Activated CD4-positive, alpha-beta T cell treated with anti-CD3 and anti-CD28 coated beads, Interleukin-2, amount 10 ng/mL, durations not matched to agents 7 days and 5 days (primary cell): ENCODE measurements around the gene SLC16A2. TPM values are rescaled to one million over a fixed set of nuclear protein-coding genes. Genes with fewer than 3 reads are reported as not detected.
"Not testable (repeated sequence)": the region's sequence is repeated elsewhere in the genome, so short reads cannot be mapped to it uniquely, and the experiment has no call there.

Experiments used
- CTCF ChIA-PET: fragments of 350-600 bp; sonication (Branson Sonifier 250); formaldehyde crosslinking; loops from one replicate; lab custom pipeline; 2021; ENCODE audit warnings: antibody characterized with exemption; lab: Charles Lee
- POLR2A ChIA-PET: fragments of 350-600 bp; sonication (Branson Sonifier 250); formaldehyde crosslinking; loops from one replicate; lab custom pipeline; 2021; ENCODE audit warnings: antibody characterized with exemption; lab: Charles Lee
- DNase-seq: peaks from one replicate; pipeline ENCODE4 v3.0.0-alpha.2; 2020
- H3K27ac Mint-ChIP-seq: one replicate; pipeline ENCODE4 v1.8.0; 2021; ENCODE audit warnings: mild to moderate bottlenecking, moderate library complexity, mixed read lengths
- H3K27me3 Mint-ChIP-seq: one replicate; pipeline ENCODE4 v1.8.0; 2021; ENCODE audit warnings: mixed read lengths
- H3K36me3 Mint-ChIP-seq: one replicate; pipeline ENCODE4 v1.8.0; 2021; ENCODE audit warnings: low read depth, mixed read lengths
- H3K4me1 Mint-ChIP-seq: one replicate; pipeline ENCODE4 v1.8.0; 2021; ENCODE audit warnings: mixed read lengths
- H3K4me3 Mint-ChIP-seq: one replicate; pipeline ENCODE4 v1.8.0; 2021; ENCODE audit warnings: mild to moderate bottlenecking, moderate library complexity, mixed read lengths
- H3K9me3 Mint-ChIP-seq: one replicate; pipeline ENCODE4 v1.8.0; 2021; ENCODE audit warnings: mixed read lengths
- total RNA-seq, 2 experiments: library from RNA; stranded (reverse); gene quantifications; one replicate each; pipeline ENCODE4 v1.2.3, GENCODE V29; 2021

The SLC16A2 gene
- total RNA-seq, 2 experiments from 2014 or later = 0.12 TPM; not detected in 1

DNA sequence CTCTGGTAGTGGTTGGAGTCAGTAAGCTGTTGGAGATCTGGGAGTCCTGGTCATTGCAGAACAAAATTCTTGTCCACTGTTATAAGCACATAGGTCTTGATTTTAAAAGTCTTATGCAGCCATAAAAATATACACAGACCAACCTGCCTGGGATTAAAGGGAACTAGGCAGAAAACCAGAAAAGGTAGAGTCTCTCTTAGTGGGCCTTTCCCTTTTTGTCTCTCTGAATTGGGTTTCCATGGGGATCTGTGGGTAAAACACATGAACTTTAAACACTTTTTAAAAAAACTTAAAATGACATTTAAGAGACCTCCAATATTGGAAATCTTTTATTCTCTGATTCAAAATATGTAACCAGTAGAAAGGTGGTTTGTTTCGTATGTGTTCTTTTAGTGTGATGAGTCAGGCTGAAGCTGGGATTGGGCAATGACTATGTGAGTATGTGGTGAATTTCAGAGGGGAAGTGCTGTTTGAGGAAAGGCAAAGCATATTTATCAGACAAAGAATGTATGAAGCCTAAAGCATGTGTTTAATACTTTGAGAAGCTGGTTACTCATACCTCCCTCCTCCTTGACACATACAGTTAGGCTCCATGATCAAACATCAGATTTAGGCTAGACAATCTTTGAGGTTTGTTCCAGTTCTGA lies 29.6 kb downstream of the SLC16A2 start:
- no peaks in the 10 kb centered on the region for H3K27me3 Mint-ChIP-seq
- no peak overlapping the region for H3K27ac Mint-ChIP-seq
- no peak for DNase-seq
- H3K4me1 Mint-ChIP-seq = no peaks in the 10 kb centered on the region
- CTCF ChIA-PET = no interaction called here
- POLR2A ChIA-PET = no interaction called here
- no peaks in the 10 kb centered on the region for H3K9me3 Mint-ChIP-seq
- H3K4me3 Mint-ChIP-seq = no peak overlapping the region
- no peaks in the 10 kb centered on the region for H3K36me3 Mint-ChIP-seq

DNA sequence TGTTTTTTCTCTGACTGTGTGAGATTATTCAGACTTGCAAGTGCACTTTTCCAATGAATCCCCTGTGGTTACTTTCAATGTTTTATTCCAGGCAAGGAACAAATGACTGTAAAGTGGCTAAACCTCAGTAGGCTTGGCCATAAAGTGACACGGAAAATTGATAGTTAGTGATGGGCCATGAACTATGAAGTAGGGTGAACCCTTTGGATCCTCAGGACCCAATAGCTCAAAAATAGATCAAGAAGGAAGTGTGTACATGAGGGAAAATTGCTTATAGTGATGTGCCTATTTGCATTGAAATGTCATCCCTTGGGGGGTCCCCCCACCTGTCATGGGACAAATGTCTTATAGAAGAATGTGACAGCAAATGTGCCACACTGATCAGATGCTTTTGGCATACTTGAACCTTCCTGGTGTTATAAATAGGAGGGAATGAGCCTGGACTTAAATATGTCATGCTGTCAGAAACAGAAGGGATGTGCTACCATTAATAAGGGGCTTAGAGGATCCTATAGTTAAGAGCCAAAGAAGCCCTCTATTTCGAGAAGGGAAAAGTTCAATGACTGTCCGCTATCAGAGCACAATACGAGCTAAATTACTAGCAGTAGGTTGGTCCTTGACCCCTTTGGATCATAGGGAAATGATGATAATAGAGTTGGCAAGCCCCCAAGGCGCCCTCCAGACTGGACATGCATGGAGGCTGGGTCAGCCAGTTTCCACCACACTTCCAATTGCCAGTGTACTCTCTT lies 30.3 kb downstream of the SLC16A2 start:
- Mint-ChIP-seq H3K4me1 (no peaks in the 10 kb centered on the region), H3K27me3 (no peaks in the 10 kb centered on the region), H3K9me3 (no peaks in the 10 kb centered on the region), H3K27ac (no peak overlapping the region), H3K4me3 (no peak overlapping the region), H3K36me3 (no peaks in the 10 kb centered on the region)
- CTCF ChIA-PET = no interaction called here
- POLR2A ChIA-PET = no interaction called here
- DNase-seq = no peak

DNA sequence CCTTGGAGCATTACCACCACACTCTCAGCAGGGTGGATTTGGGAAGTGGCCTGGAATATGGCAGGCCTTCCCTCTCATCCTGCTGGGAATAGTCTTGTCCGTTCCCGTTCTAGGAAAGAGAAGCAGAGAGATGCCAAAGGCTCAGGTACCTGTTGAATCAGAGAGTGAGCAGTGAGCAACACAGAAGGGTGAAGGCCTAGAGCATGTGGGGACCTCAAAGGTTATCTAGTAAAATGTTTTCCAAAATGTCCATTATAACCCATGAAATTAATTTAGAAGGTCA lies 30.8 kb downstream of the SLC16A2 start:
- CTCF ChIA-PET = no interaction called here
- Mint-ChIP-seq H3K4me3 (no peak overlapping the region), H3K4me1 (no peaks in the 10 kb centered on the region), H3K27ac (no peak overlapping the region), H3K36me3 (no peaks in the 10 kb centered on the region), H3K27me3 (no peaks in the 10 kb centered on the region), H3K9me3 (no peaks in the 10 kb centered on the region)
- DNase-seq = no peak
- POLR2A ChIA-PET = no interaction called here

DNA sequence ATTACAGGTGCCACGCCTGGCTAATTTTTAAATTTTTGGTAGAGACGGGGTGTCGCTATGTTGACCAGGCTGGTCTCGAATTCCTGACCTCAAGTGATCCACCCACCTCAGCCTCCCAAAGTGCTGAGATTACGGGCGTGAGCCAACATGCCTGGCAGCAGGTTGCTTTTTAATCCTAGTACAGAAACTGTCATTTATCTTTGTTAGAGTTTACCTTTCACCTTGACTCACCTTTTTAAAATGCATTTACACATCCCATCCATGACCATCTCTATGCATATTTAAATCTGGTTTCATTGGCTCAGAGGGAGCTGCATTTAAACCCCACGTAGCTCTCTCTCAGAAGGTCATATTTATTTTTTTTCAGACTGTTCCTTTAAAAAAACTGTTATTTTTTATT lies 31.9 kb downstream of the SLC16A2 start:
- CTCF ChIA-PET = no interaction called here
- Mint-ChIP-seq H3K4me1 (no peaks in the 10 kb centered on the region), H3K27ac (no peak overlapping the region), H3K27me3 (no peaks in the 10 kb centered on the region), H3K4me3 (no peak overlapping the region), H3K9me3 (no peaks in the 10 kb centered on the region), H3K36me3 (no peaks in the 10 kb centered on the region)
- POLR2A ChIA-PET = no interaction called here
- no peak for DNase-seq

DNA sequence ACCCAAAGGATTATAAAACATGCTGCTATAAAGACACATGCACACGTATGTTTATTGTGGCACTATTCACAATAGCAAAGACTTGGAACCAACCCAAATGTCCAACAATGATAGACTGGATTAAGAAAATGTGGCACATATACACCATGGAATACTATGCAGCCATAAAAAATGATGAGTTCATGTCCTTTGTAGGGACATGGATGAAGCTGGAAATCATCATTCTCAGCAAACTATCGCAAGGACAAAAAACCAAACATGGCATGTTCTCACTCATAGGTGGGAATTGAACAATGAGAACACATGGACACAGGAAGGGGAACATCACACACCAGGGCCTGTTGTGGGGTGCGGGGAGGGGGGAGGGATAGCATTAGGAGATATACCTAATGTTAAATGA lies 32.9 kb downstream of the SLC16A2 start:
- DNase-seq, CTCF ChIA-PET, H3K4me1 Mint-ChIP-seq, H3K36me3 Mint-ChIP-seq, H3K4me3 Mint-ChIP-seq, H3K27me3 Mint-ChIP-seq, POLR2A ChIA-PET, H3K27ac Mint-ChIP-seq, H3K9me3 Mint-ChIP-seq: not testable (repeated sequence)

DNA sequence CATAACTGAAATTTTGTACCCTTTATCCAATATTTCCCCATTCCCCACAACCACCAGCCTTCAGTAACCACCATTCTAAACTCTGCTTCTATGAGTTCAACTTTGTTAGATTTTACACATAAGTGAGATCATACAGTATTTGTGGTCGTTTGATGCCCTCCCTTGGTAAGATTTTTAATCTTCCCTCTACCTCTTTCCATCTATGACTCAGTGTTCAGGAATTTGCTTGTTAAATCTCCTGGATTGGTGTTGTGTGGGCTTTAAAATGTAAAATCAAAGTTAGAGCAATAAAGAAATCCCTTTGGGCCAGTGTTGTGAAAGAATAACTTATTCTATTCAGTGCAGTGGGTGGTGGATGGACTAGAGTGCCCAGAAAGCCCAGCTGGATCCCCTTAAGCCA lies 37.4 kb downstream of the SLC16A2 start:
- no peak overlapping the region for H3K4me3 Mint-ChIP-seq
- H3K27ac Mint-ChIP-seq = no peak overlapping the region
- ChIA-PET POLR2A (no interaction called here), CTCF (no interaction called here)
- H3K9me3 Mint-ChIP-seq = no peaks in the 10 kb centered on the region
- H3K27me3 Mint-ChIP-seq = no peaks in the 10 kb centered on the region
- no peak for DNase-seq
- no peaks in the 10 kb centered on the region for H3K4me1 Mint-ChIP-seq
- no peaks in the 10 kb centered on the region for H3K36me3 Mint-ChIP-seq

DNA sequence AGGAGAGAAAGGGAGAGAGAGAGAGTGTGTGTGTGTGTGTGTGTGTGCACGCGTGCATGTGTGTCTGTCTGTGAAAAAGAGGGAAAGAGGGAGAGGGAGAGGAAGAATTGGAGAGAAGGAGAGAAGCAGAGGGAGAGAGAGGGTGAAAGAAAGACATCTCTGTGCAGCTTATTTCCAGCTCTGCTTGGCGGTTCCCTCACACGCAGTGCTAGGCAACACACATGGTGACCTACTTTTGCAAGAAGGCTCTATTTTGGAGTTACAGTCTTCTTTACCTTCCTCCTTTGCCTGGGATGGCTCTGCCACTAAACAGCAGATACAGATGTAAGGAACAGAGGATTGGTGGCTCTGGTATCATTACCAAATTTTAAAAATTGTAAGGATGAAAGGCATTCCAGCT lies 40.1 kb downstream of the SLC16A2 start:
- Mint-ChIP-seq H3K9me3 (no peaks in the 10 kb centered on the region), H3K27ac (no peak overlapping the region), H3K27me3 (no peaks in the 10 kb centered on the region), H3K4me3 (no peak overlapping the region), H3K4me1 (no peaks in the 10 kb centered on the region), H3K36me3 (no peaks in the 10 kb centered on the region)
- POLR2A ChIA-PET = no interaction called here
- no peak for DNase-seq
- CTCF ChIA-PET = no interaction called here

DNA sequence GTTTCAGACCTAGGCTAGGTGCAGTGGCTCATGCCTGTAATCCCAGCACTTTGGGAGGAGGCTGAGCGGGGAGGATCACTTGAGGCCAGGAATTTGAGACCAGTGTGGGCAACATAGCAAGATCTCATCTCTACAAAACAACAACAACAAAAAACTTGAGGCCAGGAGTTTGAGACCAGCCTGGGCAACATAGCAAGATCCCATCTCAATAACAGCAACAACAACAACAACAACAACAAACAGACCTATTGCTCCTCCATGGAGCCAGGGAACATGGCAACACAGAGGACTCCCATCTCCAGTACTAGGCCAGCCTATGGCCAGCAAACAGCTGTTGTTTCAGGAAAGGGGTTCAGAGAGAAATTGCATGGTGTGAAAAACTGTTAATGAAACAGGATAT lies 43.4 kb downstream of the SLC16A2 start:
- POLR2A ChIA-PET = no interaction called here
- Mint-ChIP-seq H3K27me3 (no peaks in the 10 kb centered on the region), H3K9me3 (no peaks in the 10 kb centered on the region), H3K4me1 (no peaks in the 10 kb centered on the region), H3K4me3 (no peak overlapping the region), H3K27ac (no peak overlapping the region), H3K36me3 (no peaks in the 10 kb centered on the region)
- CTCF ChIA-PET = no interaction called here
- no peak for DNase-seq

DNA sequence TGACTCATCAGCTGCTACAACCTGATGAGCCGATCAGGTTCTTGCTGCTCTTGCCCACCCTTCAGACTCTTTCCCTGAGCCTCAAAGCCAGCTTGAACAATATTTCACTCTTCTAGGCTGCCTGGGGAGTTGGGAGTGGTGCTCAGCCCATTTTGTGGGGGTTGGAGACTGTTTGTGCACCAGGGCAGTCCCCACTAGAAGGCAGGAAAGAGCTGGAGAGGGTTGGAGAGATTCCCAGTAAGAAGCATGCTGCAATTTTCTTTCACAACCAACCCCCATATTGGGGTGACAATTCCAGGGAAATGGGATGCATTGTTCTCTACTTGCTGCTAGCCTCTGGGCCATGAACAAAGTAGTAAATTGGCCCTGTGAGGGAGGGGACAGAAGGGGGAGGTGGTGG lies 44.1 kb downstream of the SLC16A2 start:
- ChIA-PET CTCF (no interaction called here), POLR2A (no interaction called here)
- Mint-ChIP-seq H3K4me1 (no peaks in the 10 kb centered on the region), H3K27me3 (no peaks in the 10 kb centered on the region), H3K27ac (no peak overlapping the region), H3K9me3 (no peaks in the 10 kb centered on the region), H3K4me3 (no peak overlapping the region), H3K36me3 (no peaks in the 10 kb centered on the region)
- no peak for DNase-seq

DNA sequence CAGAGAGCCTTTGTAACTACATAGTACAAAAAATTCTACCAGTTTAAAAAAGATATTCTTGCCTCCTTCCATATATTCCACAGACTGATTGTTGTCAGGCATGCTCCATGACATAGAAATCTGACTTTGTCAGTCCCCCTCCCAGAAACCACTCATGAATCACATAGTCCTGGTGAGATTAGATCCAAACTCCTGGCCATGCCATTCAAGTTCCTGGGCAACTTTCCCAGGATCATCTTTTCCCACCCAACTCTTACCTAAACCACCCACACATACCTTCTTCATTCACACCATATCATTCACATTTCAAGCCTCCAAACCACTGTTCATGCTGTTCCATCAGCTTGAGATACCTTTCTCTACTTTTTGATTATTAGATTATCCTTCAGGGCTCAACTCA lies 46.4 kb downstream of the SLC16A2 start:
- ChIA-PET CTCF (no interaction called here), POLR2A (no interaction called here)
- no peak for DNase-seq
- Mint-ChIP-seq H3K36me3 (no peaks in the 10 kb centered on the region), H3K27me3 (no peaks in the 10 kb centered on the region), H3K9me3 (no peaks in the 10 kb centered on the region), H3K4me3 (no peak overlapping the region), H3K27ac (no peak overlapping the region), H3K4me1 (no peaks in the 10 kb centered on the region)

DNA sequence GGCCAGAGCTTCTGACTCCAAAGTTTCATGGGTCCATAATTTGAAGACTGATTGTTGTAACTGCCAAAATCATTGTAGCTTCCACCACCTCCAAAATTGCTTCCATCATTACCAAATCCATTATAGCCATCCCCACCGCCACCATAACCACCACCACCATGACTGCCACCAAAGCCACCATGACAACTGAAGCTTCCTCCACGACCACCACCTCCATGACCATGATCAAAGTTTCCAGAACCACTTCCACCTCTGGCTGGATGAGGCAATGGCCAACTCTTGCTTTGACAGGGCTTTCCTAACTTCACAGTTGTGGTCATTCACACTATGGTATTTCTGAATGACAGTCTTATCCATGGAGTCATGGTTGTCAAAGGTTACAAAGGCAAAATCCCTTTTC lies 51.8 kb downstream of the SLC16A2 start:
- H3K4me3 Mint-ChIP-seq, H3K9me3 Mint-ChIP-seq, CTCF ChIA-PET, H3K36me3 Mint-ChIP-seq, H3K4me1 Mint-ChIP-seq, DNase-seq, H3K27ac Mint-ChIP-seq, H3K27me3 Mint-ChIP-seq, POLR2A ChIA-PET: not testable (repeated sequence)

DNA sequence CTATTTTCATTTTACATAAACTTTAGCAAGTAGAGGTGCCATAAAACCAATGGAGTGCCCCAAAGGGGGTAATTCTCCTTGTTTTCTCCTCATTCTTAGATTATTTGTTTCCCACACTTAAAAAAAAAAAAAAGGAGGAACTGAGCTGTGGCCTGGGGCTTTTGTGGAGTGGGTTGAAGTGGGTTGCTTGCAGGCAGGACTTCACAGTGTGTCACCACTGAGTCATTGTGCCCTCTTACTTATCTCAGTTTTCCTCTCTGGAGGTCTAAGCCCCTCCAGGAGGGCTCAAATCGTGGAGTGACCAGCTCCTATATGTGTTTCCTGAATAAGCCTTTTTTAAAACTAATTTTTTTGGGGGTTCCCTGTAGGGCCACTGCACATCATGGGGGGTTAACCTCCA lies 69.0 kb downstream of the SLC16A2 start:
- ChIA-PET POLR2A (no interaction called here), CTCF (interaction anchor here (1.1 kb wide), 1 partner anchor 20 kb away, joined by 4 read pairs; no protein-coding TSS in a partner anchor)
- Mint-ChIP-seq H3K4me1 (no peaks in the 10 kb centered on the region), H3K27ac (no peak overlapping the region), H3K36me3 (no peaks in the 10 kb centered on the region), H3K4me3 (no peak overlapping the region), H3K9me3 (no peaks in the 10 kb centered on the region), H3K27me3 (peaks cover 1% of the 10 kb centered on the region)
- DNase-seq = no peak

DNA sequence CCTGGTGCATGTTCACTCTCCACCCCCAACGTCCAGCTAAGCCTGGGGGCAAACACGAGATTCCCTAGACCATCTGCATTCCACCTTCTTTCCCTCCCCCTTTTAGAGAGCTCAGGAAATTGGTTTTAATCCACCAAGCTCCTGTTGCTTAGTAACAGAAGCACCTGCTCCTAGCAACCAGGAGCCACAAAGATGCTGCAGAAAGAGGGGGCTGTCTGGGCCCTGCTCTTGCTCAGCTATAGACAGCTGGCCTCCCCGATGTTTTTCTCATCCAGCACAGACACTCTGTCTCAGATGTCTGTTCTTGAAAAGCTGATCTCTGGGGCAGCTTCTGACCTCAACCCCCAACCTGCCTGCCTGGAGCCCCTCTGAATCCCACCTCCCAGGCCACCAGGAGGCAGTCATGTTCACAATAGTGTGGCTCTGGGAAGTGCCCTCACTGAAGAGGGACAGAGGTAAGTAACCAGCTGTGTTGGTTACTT lies 71.5 kb downstream of the SLC16A2 start:
- ChIA-PET POLR2A (no interaction called here), CTCF (interaction anchor here (1.6 kb wide), 1 partner anchor 9 kb away, joined by 5 read pairs; no protein-coding TSS in a partner anchor)
- peaks cover 1% of the 10 kb centered on the region for H3K27me3 Mint-ChIP-seq
- no peak overlapping the region for H3K27ac Mint-ChIP-seq
- H3K9me3 Mint-ChIP-seq = no peaks in the 10 kb centered on the region
- H3K36me3 Mint-ChIP-seq = no peaks in the 10 kb centered on the region
- DNase-seq = peak; percentile 6
- no peak overlapping the region for H3K4me3 Mint-ChIP-seq
- H3K4me1 Mint-ChIP-seq = no peaks in the 10 kb centered on the region

DNA sequence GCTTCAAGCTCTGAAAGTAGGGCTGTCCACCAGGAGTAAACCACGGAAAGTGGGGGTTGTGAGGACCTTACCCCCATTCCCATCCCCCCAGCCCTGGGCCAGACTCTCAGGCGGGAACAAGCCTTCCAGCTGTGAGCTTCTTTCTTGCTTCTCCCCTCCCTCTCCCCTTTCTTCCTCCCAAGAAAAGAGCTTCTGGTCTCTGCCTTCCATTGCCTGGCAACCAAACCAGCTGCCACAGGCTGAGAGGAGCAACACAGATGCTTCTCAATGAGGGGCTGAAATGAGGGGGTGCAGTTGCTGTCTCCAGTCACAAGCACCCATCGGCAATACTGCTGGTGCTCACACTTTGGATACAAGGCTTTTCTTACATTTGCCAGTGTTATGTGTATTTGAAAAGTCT lies 72.5 kb downstream of the SLC16A2 start:
- POLR2A ChIA-PET = no interaction called here
- Mint-ChIP-seq H3K36me3 (no peaks in the 10 kb centered on the region), H3K9me3 (no peaks in the 10 kb centered on the region), H3K27ac (no peak overlapping the region), H3K4me1 (no peaks in the 10 kb centered on the region), H3K4me3 (no peak overlapping the region), H3K27me3 (peaks cover 1% of the 10 kb centered on the region)
- CTCF ChIA-PET = interaction anchor here (1.6 kb wide), 1 partner anchor 10 kb away, joined by 5 read pairs; no protein-coding TSS in a partner anchor
- DNase-seq = no peak
